NCI-H510A treated with DMSO at 0.1 percent for 48 hours (cell line): ENCODE data around the gene CCDC146.
"Not testable (repeated sequence)": the region's sequence is repeated elsewhere in the genome, so short reads cannot be mapped to it uniquely, and the experiment has no call there.

ENCODE experiments used
- DNase-seq: peaks from one replicate; lab custom pipeline; 2025; lab: John Stamatoyannopoulos, UW

The CCDC146 gene

DNA sequence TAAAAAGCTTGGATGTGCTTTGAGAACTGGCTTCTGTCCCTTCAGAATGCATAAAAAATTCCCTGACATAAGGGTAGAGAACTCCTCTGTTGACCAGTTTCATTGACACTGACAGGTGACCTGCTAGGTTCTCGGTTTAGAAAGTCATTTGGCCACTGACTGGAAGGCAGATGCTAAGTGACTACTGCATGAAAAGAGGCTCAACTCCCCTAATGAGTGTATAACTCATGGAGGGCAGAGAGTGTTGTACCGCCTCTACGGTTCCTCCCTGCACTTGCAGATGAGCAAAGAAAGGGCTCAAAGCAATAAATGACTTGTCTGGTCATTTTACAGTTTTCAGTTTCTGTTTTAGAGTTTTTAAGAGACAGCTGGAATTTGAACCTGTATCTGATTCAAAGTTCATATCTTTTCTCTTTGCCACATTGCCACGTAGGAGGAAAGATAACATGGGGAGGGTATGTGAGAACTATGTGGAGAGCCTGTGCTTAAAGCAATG is 80.1 kb downstream of the CCDC146 start:
- no peak for DNase-seq

DNA sequence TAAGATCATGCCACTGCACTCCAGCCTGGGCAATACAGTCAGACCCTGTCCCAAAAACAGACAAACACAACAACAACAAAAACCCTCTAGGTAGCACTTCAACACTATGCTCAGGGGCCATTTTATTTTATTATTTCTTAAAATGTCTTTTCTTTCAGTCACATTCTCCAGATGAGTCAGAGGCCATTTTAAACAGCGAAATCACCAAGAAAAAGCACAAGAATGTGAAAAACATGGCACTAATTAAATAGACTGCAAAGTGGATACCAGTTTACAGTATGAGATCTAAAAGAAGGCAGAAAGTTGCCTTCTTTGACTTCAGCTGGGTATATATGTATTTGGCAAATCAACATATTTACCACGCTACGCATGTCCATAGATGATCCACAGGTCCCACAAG is 83.3 kb downstream of the CCDC146 start:
- no peak for DNase-seq

DNA sequence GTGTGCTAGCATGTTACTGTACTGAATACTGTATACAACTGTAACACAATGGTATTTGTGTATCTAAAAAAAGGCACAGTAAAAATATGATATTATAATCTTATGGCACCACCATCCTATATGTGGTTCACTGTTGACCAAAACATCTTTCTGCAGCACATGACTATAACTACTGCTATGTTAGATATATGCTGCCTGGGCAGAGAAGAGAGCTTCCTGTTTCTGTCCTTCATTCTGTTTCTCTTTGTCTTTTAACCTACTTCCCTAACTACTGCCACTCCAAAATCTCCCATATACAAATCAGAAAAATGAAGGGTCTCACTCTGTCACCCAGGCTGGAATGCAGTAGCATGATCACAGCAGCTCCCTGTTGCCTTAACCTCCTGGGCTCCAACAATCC is 86.0 kb downstream of the CCDC146 start:
- no peak for DNase-seq

DNA sequence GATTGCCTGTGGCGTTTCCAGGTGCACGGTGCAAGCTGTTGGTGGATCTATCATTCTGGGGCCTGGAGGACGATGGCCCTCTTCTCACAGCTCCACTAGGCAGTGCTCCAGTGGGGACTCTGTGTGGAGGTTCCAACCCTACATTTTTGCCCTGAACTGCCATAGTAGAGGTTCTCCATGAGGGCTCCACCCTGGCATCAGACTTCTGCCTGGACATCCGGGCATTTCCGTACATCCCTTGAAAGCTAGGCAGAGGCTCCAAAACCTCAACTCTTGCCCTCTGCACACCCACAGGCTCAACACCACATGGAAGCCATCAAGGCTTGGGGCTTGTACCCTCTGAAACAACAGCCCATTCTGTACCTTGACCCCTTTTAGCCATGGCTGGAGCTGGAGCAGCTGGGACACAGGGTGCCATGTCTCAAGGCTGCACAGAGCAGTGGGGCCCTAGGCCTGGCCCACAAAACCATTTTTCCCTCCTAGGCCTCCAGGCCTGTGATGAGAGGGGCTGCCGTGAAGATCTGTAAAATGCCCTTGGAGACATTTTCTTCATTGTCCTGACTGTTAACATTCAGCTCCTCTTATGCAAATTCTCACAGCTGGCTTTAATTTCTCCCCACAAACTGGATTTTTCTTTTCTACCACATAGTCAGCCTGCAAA is 87.2 kb downstream of the CCDC146 start:
- no peak for DNase-seq

DNA sequence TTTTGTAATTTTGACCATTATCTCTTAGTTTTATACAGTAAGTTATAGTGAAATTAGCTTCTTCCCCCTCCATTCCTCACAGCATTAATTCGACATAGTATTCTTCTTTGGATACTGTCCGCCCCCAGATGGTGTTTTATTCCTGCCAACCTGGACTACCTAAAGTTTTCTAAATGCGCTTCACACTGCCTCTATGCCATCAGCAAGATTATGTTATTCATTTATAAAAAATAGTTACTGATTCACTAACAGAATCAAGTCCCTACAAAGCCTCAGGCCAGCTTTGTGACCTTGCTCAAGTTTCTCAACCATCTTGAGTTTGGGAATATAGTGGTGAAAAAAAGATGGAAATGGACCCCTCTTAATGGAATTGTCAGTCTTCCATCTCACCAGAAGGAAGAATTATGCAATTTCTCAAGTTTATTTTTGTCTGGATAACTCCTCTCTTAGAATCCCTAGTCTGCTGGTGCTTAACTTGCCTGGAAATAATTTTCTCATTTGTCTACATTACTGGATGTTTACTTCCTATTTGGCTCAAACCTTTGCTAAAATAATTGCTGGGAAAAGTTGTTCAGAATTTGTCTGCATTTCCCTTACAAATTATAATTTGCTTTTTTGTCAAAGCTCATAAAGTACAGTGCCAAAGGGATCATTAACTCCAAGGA is 93.9 kb downstream of the CCDC146 start:
- no peak for DNase-seq

DNA sequence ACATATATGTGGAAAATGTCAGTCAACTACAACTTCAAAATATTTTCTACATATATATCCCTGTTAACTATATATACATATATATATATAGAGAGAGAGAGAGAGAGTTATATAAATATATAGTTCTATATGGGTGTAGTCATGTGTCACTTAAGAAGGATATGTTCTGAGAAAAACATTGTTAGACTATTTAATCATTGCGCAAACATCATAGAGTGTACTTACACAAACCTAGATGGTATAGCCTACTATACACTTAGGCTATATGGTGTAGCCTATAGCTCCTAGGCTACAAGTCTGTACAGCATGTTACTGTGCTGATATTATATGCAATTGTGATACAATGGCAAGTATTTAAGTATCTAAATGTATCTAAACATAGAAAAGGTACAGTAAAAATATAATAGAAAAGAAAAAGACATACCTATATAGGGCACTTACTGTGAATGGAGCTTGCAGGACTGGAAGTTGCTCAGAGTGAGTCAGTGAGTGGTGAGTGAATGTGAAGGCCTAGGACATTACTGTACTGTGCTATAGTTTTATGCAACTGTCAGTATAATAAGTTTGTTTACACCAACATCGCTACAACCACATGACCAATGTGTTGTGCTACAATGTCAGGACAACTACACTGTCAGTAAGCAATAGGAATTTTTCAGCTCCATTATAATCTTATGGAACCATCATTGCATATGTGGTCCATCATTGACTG is 95.2 kb downstream of the CCDC146 start:
- no peak for DNase-seq

DNA sequence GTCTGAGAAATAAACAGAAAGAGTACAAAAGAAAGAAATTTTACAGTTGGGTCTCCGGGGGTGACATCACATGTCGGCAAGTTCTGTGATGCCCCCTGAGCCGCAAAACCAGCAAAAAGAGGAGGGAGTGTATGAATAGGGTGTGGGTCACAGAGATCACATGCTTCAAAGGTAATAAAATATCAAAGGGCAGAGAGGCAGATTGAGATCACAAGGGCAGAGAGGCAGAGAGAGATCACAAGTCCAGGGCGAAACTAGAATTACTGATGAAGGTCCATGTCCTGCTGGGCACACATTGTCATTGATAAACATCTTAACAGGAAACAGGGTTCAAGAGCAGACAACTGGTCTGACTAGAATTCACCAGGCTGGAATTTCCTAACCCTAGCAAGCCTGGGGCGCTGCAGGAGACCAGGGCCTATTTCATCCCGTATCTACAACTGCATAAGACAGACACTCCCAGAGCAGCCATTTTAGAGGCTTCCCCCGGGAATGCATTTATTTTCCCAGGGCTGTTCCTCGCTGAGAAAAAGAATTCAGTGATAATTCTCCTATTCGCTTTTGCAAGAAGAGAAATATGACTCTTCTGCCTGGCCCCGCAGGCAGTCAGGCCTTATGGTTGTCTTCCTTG is 97.4 kb downstream of the CCDC146 start:
- DNase-seq = not testable (repeated sequence)

DNA sequence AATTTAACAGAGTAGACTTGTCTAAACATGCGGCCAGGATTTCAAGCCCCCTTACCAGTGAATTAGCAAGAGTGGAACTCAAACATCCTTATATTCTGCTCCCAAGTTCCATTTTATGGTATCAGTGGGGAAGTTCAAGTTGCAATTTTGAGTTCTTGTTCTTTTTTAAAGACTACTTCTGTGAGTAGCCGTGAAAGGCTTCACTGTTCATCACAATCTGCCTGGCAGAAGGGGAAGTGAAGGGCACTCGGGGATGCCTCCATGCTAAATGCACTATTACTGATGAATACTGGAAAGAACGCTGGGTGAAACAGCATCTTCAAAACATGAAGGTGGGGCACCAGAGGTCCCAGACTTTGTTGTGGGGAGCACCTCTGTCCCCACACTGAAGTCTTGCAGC is 99.7 kb downstream of the CCDC146 start:
- no peak for DNase-seq

DNA sequence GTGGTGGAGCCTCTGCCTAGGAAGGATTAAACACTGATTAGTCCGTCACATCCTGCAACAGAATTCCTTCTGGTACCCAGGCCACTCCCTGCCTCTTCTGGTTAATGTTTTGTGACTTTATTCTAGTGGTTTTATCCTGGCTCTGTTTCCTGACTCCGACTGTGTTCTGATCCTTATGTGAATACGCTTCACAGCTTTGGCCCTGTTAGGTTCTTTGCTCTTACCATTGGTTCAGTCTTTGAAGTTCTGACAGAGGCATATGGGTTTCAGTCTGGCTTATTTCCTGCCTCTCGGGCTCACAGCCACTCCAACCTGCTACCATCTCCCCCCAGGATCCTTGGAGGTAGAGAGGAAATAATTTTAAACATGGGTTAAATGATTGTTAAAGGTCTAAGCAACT is 100.4 kb downstream of the CCDC146 start:
- DNase-seq = no peak

DNA sequence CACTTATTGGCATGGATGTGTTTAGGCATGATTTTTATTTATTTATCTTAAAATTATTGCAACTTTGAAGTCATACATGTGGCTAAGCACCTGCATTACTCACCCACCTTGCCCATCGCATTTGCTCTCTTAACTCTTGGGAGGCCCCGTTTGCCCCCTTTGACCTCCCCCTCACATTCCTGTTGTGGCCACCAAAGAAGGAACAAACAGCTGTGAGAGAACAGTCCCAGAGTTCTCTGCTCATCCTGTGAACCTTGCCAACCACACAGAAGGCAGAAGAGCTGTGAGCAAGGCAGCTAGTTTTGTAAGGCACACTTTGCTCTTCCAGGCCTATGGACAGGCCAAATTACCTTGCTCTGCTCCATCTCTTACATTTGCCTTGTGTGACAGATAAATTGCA is 100.8 kb downstream of the CCDC146 start:
- no peak for DNase-seq

DNA sequence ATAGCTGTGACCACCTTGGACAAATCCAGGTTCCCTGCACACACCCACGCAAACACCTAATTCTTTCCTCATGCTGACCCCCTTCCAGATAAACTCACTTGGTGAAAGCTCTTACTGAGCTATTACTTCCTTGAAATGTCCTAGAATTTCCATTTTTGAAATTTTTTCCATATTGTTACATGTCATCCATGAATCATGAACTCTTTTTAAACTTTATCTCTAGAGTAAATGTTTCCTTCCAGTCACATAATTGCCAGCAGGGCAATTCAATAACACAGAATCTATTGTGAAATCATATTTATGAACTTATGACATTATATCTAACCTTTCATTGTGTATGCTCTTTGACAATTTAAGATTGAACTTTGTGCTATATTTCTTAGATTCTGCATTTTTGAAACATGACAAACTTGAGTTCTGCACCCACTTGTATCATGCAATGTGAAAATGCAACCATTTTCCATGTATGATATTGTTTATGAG is 104.0 kb downstream of the CCDC146 start:
- DNase-seq = no peak

DNA sequence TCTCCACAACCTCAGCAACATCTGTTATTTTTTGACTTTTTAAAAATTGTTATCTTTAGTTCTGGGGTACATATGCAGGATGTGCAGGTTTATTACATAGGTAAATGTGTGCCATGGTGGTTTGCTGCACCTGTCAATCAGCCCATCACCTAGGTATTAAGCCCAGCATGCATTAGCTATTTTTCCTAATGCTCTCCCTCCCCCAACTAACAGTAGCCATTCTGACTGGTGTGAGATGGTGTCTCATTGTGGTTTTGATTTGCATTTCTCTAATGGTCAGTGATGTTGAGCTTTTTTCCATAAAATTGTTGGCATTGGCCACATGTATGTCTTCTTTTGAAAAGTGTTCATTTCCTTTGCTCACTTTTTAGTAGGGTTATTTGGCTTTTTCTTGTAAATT is 106.4 kb downstream of the CCDC146 start:
- not testable (repeated sequence) for DNase-seq

DNA sequence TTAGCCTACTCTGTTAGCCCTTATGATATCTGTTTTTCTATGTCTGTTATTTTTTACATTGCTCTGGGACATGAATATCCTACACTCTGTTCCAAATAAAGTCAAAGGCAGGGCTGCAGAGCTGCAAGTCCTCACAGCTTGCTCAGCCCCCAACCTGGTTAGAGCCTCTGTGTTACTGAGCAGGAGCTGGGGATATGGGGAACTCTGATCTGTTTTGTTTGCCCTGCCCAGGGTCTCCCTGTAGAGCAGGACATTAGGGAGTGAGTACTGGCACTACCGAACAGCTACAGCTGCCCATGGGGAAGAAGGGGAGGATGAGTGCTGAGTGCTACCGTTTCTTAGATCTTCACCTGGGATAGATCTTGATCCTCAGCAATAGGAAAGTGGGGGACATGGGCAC is 110.1 kb downstream of the CCDC146 start:
- no peak for DNase-seq

DNA sequence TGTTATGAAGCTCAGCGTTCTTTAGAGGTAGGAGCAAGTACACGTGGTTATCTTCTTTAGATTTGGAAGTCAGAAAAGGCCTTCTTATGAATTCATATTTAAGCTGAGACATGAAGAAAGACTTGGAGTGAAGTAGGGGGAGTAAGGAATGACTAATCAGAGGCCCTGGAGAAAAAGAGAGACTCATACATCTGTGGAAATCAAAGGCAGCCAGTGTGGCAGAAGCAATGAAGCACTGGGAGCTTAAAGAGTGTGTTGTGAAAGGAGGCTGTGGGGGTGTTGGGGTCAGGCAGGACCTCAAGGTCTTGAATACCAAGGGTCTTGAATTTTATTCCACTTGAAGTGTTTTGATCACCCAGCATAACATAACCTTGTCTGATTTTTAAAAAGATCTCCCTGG is 112.9 kb downstream of the CCDC146 start:
- DNase-seq = no peak

DNA sequence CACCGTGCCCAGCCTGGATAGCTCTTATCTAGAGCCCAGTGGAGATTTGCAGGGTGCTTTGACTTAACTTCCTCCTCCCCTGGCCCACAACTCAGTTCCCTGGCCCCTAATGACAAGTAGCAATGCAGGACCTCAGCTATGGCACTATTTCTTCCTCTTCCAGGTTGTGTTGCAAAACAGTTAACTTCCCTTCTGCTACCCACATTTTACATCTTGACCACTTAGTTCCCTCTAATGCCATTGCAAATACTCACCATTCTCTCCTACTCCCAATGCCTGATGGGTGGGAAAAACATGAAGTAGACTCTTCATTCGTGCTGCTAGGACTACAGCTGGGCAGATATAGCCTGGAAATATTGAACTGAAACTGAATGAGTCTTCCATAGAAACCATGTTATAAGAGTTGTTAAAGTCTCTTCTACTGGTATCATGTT is 116.3 kb downstream of the CCDC146 start:
- no peak for DNase-seq

DNA sequence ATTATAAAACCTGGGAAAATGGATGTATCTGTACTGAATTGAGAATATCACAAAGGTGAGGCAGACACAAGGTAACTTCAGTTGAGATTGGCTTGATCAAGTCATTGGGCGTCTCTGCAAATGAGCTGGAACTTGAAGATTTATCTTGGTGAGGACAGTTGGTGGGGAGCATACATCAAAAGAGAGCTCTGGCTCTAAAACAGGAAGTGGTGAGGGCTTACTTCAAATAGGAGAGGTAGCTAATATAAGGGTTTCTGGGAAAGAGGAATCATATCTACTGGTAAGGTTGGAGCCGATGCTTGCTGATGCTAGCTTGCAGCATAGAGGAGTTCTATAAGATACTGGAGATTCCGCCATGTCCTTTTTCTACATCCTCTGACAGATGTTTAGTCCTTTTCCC is 117.1 kb downstream of the CCDC146 start:
- DNase-seq = no peak

DNA sequence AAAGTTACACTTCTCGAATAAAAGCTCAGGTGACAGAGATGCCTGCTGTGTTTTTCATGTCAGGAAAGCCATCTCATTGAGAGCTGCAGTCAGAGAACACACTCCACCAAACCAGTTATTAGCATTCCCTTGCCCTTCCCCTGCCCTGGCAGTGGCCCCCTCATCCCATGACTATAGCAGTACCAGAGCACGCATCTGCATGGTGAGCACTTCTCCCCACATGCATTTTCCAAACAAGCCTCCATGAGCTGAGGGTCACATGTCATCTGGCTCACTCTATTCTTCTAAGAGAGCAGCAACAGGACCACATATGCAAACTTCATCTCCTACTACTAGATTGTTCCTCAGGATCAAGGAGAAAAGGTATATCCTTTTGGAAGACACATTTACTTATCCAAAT is 119.7 kb downstream of the CCDC146 start:
- DNase-seq = no peak

DNA sequence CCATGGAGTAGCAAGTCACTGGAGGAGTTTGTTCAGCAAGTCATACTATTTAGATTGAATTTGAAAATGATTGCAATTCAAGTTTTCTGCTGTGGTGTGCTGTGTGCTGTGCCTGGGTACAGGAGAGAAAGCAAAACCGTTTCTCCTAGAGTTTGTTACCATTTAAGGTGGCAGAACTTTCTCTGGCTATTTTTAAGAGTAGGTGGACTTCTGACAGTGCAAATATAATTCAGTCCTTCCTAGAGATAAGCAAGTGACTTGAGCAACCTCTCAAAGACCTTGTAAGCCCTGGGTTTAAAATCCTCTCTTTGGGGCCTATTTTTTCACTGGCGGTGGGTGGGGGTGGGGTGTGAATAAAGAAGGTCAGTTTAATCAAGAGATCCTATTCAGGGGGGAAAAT is 120.1 kb downstream of the CCDC146 start:
- no peak for DNase-seq

DNA sequence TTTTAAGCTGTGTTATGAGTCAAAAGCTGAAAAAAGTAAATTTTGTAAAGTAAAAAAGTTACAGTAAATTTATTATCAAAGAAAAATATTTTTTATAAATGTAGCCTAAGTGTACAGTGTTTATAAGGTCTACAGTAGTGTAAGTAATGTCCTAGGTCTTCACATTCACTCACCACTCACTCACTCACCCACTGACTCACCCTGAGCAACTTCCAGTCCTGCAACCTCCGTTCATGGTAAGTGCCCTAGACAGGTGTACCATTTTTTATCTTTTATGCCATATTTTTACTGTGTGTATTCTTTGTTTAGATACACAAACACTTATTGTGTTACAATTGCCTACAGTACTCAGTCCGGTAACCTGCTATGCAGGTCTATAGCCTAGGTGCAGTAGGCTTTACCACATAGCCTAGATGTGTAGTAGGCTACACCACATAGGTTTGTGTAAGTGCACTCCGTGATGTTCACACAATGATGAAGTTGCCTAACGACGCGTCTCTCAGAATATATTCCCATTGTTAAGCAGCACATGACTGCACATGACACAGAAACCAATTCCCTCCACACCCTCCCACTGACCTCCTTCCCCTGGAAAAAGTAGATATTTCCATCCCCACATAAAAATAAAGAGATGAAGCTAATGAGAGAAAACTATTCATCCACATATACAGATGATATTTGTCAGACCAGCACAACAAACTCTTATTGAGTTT is 122.0 kb downstream of the CCDC146 start:
- DNase-seq = no peak

DNA sequence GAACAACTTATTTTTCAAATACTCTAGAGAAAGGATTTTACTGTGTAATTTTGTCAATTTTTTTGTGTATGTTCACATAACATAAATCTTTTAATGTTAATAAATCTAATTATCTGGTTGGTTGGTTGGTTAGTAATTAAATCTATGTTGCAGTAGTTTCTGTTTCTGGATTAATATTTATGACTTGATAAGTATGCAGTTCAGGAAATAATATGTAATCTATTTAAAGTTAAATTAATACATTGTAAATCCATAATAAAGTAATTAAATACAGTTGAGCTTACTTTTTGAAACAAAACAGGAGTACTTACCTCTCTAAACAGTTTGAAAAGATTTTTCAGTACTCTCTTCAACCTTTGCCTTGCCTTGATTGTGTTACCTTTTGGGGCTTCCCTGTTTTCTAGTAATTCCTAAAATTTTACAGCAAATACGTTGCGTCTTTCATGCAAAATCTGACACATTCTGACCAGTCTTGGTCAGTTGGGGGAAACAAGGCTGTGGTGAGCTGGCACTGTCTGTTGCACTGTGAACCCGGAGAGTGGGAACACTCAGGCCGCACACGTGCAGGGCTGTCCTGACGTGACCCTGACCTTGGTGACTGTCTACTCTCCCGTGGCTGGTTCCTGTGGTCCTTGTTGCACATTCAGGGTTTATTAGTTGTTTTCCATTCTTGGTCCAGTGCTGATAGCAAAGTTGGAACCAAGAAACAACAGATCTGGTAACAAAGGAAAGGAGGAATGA is 122.8 kb downstream of the CCDC146 start:
- no peak for DNase-seq

DNA sequence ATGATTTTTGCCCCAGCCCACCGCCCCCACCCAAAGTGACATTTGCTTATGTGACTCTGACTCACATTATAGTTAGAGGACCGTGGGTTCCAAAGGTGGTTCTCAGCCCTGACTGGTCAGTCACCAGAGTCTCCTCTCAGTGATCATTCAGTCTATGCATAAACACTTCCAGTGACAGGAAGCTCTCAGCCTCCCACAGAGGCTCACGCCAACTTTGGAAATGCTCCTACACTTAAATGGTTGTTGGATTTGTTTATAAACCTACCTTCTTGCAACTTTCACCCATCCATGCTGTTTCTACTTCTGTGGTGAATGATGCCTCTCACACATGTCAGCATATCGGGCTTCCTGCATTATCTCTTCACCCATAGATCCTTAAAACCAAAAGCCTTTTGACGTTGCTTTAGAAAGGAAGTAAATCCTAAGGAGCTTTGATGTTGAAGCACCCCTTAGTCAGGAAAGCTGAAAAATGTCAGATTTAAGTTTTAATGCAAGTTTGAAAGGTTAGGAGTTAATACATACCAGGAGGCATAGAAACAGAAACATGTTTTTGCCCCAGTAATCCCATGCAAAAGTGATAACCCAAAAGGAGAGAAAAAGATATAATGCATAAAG is 123.7 kb downstream of the CCDC146 start:
- DNase-seq = no peak
